ENCODE measurements around the gene STARD3. TPM values are rescaled to one million over a fixed set of nuclear protein-coding genes. Genes with fewer than 3 reads are reported as not detected.
A peak's percentile ranks its signal among the peaks of the same experiment; 100 is the strongest.

STARD3 gene
- total and polyA plus RNA-seq, 2 of the 13 experiments (the other 11 are each of a cell fraction or from before 2014, with no cell fraction given), result 34.6 to 100 TPM

DNA sequence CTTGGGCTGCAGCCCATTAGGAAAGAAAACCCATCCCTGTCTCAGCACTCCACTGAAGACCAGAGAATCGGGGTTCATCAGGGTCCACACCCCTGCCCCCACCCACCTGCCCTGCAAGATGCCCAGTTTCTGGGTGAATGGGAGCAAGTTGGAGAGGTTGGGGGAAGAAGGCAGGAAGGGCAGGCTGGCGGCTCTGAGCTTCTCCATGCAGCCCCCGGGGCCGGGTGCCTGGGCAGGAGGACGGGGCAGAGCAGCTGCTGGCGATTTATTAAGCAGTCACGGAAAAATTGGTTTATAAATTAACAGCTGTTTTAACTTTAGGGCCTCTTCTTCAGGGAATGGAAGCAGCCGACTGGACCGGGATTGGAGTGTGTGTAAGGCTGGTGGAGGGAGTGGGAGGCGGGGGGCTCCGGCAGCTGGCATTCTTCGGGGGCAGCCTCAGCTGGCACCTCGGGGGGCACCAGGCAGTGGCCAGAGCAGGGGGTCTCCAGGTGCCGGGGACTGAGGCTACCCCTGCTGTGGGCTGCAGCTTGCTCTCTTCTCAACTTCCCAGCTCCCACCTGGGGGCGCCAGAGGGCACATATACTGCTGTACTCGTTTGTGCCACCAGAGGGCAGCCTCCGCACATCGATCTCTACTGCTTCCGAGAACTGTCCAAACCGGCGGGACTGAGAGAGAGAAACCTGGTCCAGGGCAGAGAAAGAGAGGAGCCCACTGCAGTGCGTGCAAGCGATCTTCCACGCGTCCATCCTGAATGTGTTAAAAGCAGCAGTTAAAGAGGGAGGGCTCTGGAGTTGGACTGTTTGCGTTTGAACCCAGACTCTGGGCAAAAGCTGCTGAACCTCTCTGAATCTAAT is 15.2 kb upstream of the STARD3 start (continued):
- TF ChIP-seq PHF8 (CRISPR knock-in tag; IDR thresholded peaks at IDR 0.05) (peak; percentile 19; the same call in 1 of the 2 replicates), KLF6 (CRISPR knock-in tag; IDR thresholded peaks at IDR 0.05) (peak; percentile 74; the same call in 1 of the 2 replicates), FOXM1 (CRISPR knock-in tag; IDR thresholded peaks at IDR 0.05) (no peak), ZNF75D (CRISPR knock-in tag; IDR thresholded peaks at IDR 0.05; ENCODE audit: borderline replicate concordance) (no peak), ZNF431 (CRISPR knock-in tag; IDR thresholded peaks at IDR 0.05; ENCODE audit: borderline replicate concordance, low read depth) (no peak), ZFY (CRISPR knock-in tag; IDR thresholded peaks at IDR 0.05) (peak; percentile 45; the same call in 1 of the 2 replicates), ZNF530 (CRISPR knock-in tag; IDR thresholded peaks at IDR 0.05; ENCODE audit: low read depth) (no peak), ZNF224 (CRISPR knock-in tag; IDR thresholded peaks at IDR 0.05) (no peak), EEA1 (CRISPR knock-in tag; IDR thresholded peaks at IDR 0.05; ENCODE audit: borderline replicate concordance) (no peak), TOPORS (CRISPR knock-in tag; IDR thresholded peaks at IDR 0.05) (no peak), ATF5 (CRISPR knock-in tag; IDR thresholded peaks at IDR 0.05; ENCODE audit: low read depth) (no peak; the same call in 1 of the 2 replicates), ZBED4 (CRISPR knock-in tag; IDR thresholded peaks at IDR 0.05; ENCODE audit: borderline replicate concordance) (peak; percentile 80; the same call in 1 of the 2 replicates), YY1 (IDR thresholded peaks at IDR 0.05; ENCODE audit: insufficient read depth, insufficient replicate concordance, low read depth, low read length) (peak; percentile 77), SMARCC2 (IDR thresholded peaks at IDR 0.05) (no peak), CBX1 (IDR thresholded peaks at IDR 0.05; ENCODE audit: low read depth) (peak; percentile 72), SNAPC4 (CRISPR knock-in tag; IDR thresholded peaks at IDR 0.05) (no peak), ZSCAN25 (CRISPR knock-in tag; IDR thresholded peaks at IDR 0.05) (0 out of 2 replicates have a peak, but pooled peaks have one; percentile 25)
- TF ChIP-seq, protein P1, sequence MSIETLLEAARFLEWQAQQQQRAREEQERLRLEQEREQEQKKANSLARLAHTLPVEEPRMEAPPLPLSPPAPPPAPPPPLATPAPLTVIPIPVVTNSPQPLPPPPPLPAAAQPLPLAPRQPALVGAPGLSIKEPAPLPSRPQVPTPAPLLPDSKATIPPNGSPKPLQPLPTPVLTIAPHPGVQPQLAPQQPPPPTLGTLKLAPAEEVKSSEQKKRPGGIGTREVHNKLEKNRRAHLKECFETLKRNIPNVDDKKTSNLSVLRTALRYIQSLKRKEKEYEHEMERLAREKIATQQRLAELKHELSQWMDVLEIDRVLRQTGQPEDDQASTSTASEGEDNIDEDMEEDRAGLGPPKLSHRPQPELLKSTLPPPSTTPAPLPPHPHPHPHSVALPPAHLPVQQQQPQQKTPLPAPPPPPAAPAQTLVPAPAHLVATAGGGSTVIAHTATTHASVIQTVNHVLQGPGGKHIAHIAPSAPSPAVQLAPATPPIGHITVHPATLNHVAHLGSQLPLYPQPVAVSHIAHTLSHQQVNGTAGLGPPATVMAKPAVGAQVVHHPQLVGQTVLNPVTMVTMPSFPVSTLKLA (IDR thresholded peaks at IDR 0.05), result no peak

Measured in HepG2 (cell line).